GM19240 (cell line): Measurements from ENCODE around the gene AJM1.
"Not testable (repeated sequence)": the region's sequence is repeated elsewhere in the genome, so short reads cannot be mapped to it uniquely, and the experiment has no call there.

ENCODE experiments used
- DNase-seq: peaks from one replicate; pipeline ENCODE4 v3.0.0; 2011; ENCODE audit warnings: low spot score; ENCODE audit not compliant: insufficient read length

AJM1 gene

GRCh38 chr9:136829981-136830885, 12.0 kb upstream of the AJM1 start:
- DNase-seq = no peak

DNA sequence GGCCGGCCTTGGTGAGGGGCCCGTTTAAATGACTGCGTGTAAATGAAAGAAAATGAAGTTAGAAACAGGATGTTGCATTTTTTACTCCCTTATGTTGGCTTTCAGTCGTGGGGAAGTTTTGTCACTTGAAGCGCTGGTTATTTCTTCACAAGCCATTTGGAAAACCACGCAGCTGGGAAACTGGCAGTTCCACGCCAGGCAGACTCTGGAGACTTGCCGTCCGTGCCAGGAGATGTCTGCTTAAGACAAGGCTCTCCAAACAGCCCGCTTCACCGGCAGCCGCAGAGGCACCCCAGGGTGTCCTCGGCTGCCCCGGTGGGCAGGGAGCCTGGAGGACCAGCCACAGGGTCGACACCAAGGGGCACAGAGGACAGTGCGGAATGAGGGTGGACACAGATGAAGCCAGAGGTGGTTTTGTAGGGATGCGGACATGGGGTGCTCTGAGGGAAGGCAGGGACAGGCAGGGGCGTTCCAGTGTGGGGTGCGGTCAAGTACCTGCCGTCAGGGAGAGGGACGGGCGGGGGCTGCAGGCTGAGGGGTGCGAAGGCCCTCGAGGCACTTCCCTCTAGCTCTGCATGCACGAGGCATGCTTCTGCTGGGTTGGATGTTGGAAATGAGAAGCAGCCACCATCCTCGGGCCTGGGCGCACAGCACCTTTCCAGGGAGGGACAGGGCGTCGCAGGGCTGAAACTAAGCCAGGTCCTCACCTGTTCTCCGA, 11.1 kb upstream of the AJM1 start:
- DNase-seq = no peak

- no peak for DNase-seq
Measured at GRCh38 chr9:136831720-136832104, 10.6 kb upstream of the AJM1 start.

- DNase-seq = no peak
Measured at GRCh38 chr9:136832581-136832980, 9.7 kb upstream of the AJM1 start.

GRCh38 chr9:136833381-136834048, 8.8 kb upstream of the AJM1 start:
- not testable (repeated sequence) for DNase-seq

DNA sequence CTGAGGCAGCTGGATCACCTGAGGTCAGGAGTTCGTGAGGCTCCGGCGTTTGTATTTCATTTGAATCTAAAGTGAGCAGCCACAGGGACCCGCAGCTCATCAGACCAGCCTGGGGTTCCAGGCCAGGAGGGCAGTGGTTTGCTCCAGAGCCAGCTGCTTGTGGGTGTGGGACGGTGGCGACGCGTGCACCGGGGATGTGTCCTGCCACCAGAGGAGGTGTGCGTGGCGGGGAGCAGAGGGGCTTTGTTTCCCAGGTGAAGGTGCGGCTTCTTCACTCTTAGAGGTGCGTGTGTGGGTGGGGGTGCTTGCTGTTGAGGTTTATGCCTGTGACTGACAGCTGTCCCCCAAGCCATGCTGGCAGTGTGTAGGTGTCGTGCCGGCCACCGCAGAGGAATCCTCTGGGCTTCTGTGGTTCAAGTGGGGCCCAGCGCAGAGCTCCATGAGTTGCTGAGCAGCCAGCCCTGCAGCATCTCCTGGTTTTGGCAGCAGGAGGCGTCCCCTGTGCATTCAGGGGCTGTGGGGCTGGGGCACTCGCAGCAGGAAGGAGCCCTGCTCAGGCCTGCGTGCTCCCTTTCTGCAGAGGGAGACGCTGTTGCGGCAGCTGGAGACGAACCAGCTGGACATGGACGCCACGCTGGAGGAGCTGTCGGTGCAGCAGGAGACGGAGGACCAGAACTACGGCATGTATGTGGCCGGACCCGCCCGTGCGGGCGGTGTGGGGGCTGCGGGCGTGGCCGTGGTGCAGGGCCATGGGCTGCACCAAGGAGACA, 6.9 kb upstream of the AJM1 start:
- DNase-seq = no peak

- no peak for DNase-seq
Measured at GRCh38 chr9:136835932-136836904, 6.1 kb upstream of the AJM1 start.

- DNase-seq = no peak
Measured at GRCh38 chr9:136837146-136837855, 5.0 kb upstream of the AJM1 start.

- not testable (repeated sequence) for DNase-seq
Measured at GRCh38 chr9:136837856-136838277, 4.4 kb upstream of the AJM1 start.

- DNase-seq = no peak
Measured at GRCh38 chr9:136838314-136839228, 3.7 kb upstream of the AJM1 start.

DNA sequence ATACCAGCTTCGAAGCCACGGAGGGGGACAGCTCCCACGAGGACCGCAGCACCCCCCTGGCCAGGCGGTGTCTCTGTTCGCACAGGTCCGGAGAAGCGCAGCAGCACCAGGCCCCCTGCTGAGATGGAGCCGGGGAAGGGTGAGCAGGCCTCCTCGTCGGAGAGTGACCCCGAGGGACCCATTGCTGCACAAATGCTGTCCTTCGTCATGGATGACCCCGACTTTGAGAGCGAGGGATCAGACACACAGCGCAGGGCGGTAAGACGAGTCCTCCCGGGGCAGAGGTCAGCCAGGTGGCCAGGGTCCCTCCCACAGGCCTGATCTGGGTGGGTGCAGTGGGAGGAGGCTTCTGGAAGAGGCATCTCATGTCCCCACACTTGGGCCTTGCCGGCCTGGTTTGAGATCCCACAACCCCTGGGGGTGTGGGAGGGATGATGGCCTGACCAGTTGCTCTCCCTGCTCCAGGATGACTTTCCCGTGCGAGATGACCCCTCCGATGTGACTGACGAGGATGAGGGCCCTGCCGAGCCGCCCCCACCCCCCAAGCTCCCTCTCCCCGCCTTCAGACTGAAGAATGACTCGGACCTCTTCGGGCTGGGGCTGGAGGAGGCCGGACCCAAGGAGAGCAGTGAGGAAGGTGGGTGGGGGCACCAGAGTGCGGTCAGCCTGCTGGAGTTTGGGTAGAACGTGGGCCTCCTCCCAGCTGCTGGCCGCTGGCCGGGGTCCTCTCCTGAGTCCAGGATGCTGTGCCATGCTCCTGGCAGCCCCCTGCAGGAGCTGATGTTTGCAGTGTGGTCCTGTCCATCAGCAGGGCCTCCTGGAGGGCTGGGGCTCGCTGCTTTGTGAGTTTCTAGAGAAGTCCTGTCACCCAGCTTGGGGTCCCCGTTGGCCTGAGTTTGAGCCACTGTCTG, 2.8 kb upstream of the AJM1 start:
- no peak for DNase-seq

- DNase-seq = no peak
Measured at GRCh38 chr9:136840140-136840876, 2.0 kb upstream of the AJM1 start.

GRCh38 chr9:136840877-136841645, 1.2 kb upstream of the AJM1 start:
- DNase-seq = no peak

DNA sequence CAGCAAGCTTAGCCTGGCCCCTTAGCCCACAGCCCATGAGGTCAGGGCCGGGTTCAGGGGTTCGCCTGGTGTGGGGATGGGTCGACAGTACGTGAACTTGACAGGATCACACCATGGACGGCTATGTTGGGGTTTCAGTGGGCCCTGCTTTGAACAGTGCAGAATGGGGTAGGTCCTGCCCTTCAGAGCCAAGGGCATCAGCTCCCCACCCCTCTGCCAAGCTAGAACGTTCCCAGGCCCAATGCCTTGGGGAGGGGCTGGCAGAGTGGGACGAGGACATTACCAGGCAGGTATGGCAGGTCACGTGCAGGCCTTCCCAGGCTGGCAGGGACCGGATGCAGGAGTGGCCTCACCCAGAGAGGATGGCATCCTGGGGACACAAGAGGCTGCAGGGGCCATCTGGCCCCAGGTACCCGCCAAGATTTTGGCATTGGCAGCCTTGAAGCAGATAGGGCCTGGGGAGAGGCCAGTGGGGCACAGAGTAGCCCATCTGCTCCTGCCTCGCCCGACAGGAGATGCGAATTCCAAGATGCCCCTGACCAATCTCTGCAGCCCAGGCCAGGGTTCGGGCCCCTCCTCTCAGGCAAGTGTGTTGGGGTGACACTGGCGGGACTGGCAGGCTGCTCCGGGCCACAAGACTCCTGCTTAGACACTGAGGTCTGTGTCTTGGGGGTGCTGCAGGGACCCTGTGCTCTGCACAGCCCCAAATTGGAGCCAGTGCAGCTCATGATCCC, 465 bp upstream of the AJM1 start:
- DNase-seq = not testable (repeated sequence)

DNA sequence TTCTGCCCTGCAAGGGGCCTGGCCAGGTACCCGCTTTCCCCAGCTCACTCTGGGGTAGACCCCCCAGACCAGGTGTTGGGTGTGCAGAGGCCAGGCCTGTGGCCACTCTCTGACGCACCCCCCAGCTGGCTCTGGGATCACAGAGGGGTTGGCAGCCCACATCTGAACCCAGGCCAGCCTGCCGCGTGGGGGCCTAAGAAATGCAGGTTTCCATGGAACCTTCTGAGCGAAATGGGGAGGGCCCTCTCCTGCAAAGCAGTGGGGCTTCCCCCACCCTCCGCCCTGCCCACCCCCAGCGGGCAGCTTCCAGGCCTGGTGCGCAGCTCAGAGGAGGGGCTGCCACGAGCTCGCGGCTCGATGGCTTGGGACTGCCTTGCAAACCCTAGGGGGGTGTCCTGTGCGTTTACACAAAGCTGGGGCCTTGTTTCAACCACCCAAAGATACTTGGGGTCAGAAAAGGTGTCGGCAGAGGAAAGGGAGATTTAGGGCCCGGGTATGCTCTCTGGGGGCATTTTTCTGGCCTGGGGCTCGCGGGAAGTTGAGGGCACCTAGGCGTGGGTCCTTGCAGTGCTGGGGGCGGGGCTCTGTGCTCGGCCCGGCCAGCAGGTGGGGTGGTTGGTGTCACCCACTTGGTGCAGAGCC, 1.0 kb downstream of the AJM1 start:
- not testable (repeated sequence) for DNase-seq
